Measurements from ENCODE around the gene IL4R.

DNA sequence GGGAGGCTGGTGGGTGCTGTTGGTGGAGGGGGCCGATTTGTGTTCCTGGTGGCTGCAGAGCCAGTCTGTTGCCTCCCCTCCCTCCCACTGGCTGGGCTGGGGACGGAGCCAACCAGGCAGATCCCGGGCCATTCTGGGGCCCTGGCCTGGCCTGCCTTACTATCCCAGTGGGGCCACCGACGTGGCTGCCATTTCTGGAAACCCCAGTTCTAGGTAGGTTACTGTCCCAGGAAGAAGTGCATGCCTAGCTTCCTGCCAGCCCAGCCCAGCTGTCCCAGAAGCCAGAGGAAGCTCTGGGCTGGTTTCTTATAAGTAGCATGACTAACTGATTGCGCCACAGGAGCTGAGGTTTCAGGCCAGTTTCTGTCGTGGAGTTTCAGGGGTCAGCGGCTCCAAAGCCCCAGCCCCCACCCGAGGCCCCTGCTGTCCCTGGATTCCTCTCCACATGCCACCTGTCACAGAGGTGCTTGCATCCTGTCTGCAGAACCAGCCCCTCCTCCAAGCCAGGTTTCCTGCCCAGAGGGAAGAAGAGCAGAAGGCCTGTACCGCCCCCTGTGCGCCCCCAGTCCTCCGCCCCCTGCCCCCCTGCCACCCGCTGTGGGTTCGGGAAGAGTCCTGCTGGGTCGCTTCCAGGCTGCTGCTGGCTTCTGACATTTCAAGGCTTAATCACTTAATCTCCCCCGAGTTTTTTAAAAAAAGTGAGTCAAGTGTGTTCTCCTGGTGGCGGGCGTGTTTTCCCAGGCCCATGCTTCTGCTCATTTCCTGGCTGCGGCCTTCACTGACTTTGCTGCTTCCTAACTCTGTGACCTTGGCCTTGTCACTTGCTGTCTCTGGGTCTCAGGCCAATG, 13.2 kb downstream of the IL4R start:
- TF ChIP-seq, protein P1, sequence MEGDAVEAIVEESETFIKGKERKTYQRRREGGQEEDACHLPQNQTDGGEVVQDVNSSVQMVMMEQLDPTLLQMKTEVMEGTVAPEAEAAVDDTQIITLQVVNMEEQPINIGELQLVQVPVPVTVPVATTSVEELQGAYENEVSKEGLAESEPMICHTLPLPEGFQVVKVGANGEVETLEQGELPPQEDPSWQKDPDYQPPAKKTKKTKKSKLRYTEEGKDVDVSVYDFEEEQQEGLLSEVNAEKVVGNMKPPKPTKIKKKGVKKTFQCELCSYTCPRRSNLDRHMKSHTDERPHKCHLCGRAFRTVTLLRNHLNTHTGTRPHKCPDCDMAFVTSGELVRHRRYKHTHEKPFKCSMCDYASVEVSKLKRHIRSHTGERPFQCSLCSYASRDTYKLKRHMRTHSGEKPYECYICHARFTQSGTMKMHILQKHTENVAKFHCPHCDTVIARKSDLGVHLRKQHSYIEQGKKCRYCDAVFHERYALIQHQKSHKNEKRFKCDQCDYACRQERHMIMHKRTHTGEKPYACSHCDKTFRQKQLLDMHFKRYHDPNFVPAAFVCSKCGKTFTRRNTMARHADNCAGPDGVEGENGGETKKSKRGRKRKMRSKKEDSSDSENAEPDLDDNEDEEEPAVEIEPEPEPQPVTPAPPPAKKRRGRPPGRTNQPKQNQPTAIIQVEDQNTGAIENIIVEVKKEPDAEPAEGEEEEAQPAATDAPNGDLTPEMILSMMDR (conservative IDR thresholded peaks at IDR 0.05; ENCODE audit: low read length), result no peak
- no peak for TF ChIP-seq EZH2phosphoT487 (IDR thresholded peaks at IDR 0.05; ENCODE audit: borderline replicate concordance)

All from Loucy (cell line).